SH-SY5Y (cell line): ENCODE results near the gene EXOSC6.

Source experiments
- GATA2 ChIP-seq: IDR thresholded peaks from 2 replicates; pipeline ENCODE4 v1.6.1; 2011; ENCODE audit warnings: mild to moderate bottlenecking, low read depth, low read length
- GATA3 ChIP-seq: IDR thresholded peaks from 2 replicates; pipeline ENCODE4 v1.6.1; 2011; ENCODE audit warnings: low read depth, mild to moderate bottlenecking, low read length, moderate library complexity

GRCh38 chr16:70294385-70295025 is 42.8 kb upstream of the EXOSC6 start:
- TF ChIP-seq GATA2 (no peak), GATA3 (no peak)
